HG03039 (cell line): ENCODE measurements around the gene FMNL3.
"Not testable (repeated sequence)": the region's sequence is repeated elsewhere in the genome, so short reads cannot be mapped to it uniquely, and the experiment has no call there.

Experiments
- ATAC-seq: cut with Tn5 transposase; IDR thresholded peaks from one replicate; pipeline ENCODE4 v1.9.1; 2021; ENCODE audit warnings: mild to moderate bottlenecking, moderate library complexity; ENCODE audit not compliant: unreplicated experiment

The FMNL3 gene, protein sequence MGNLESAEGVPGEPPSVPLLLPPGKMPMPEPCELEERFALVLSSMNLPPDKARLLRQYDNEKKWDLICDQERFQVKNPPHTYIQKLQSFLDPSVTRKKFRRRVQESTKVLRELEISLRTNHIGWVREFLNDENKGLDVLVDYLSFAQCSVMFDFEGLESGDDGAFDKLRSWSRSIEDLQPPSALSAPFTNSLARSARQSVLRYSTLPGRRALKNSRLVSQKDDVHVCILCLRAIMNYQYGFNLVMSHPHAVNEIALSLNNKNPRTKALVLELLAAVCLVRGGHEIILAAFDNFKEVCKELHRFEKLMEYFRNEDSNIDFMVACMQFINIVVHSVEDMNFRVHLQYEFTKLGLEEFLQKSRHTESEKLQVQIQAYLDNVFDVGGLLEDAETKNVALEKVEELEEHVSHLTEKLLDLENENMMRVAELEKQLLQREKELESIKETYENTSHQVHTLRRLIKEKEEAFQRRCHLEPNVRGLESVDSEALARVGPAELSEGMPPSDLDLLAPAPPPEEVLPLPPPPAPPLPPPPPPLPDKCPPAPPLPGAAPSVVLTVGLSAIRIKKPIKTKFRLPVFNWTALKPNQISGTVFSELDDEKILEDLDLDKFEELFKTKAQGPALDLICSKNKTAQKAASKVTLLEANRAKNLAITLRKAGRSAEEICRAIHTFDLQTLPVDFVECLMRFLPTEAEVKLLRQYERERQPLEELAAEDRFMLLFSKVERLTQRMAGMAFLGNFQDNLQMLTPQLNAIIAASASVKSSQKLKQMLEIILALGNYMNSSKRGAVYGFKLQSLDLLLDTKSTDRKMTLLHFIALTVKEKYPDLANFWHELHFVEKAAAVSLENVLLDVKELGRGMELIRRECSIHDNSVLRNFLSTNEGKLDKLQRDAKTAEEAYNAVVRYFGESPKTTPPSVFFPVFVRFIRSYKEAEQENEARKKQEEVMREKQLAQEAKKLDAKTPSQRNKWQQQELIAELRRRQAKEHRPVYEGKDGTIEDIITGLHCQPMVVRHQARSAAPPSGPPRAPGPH

DNA sequence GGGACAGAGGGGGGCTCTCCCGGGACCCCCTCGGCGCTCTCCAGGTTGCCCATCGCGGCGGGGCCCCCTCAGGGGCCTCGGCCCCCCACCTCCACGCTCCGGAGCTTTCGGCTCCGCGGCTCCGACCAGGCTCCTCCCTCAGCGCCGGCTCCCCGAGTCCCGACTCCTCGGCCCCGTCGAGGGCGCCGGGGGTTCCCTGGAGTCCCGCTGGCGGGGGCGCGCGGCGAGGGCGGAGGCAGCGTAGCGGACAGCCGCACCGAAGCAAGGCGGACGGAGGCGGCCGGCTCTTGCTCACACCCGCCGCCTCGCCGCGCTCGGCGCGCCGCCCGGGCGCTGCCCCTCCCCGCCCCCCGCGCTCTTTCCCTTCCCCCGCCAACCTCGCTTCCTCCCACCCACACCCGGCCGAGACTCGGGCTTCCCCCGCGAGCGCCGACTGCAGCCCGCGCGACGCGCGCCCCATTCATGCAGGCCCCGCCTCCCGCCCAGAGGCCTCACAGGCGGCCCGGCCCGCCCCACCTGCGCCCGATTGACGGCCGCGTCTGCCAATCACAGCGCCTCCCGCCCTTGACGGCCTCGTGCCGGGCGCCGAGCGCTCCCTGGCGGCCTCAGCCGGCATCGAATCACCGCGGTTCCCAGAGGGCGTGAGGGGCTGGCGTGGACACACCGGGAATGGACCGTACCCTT, at the start of gene FMNL3:
Gene FMNL3, minus strand, starts transcription at position 278 of the 684 bp plus-strand sequence. Its CDS starts 225 bp downstream, at position 53.
- ATAC-seq = peak; percentile 60

- ATAC-seq = no peak
Measured at GRCh38 chr12:49750996-49751393, 43.8 kb upstream of the FMNL3 start.

- no peak for ATAC-seq
Measured at GRCh38 chr12:49750027-49750995, 43.1 kb upstream of the FMNL3 start.

DNA sequence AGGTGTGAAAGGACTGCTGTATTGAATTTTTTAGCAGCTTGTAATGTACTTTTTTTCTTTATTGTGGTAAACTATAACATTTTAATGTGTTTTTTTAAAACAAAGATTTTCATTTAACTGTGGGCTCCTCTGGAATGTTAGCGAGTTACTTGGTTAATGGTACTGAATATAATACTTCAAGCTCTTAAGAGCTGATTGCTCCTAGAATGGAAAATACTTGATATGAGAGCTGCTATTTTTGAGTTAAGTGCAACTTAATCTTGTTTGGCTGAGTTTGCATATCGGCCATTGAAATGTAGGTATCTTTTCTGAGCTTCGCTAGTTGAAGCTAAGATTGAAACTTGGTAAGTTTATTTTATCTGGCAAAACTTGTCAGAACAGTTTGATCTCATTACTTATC, 41.6 kb upstream of the FMNL3 start:
- ATAC-seq = no peak

- ATAC-seq = no peak
Measured at GRCh38 chr12:49748306-49748705, 41.1 kb upstream of the FMNL3 start.

GRCh38 chr12:49744363-49744885, 37.2 kb upstream of the FMNL3 start:
- no peak for ATAC-seq

- peak; percentile 46 for ATAC-seq
Measured at GRCh38 chr12:49741882-49742620, 34.8 kb upstream of the FMNL3 start.

DNA sequence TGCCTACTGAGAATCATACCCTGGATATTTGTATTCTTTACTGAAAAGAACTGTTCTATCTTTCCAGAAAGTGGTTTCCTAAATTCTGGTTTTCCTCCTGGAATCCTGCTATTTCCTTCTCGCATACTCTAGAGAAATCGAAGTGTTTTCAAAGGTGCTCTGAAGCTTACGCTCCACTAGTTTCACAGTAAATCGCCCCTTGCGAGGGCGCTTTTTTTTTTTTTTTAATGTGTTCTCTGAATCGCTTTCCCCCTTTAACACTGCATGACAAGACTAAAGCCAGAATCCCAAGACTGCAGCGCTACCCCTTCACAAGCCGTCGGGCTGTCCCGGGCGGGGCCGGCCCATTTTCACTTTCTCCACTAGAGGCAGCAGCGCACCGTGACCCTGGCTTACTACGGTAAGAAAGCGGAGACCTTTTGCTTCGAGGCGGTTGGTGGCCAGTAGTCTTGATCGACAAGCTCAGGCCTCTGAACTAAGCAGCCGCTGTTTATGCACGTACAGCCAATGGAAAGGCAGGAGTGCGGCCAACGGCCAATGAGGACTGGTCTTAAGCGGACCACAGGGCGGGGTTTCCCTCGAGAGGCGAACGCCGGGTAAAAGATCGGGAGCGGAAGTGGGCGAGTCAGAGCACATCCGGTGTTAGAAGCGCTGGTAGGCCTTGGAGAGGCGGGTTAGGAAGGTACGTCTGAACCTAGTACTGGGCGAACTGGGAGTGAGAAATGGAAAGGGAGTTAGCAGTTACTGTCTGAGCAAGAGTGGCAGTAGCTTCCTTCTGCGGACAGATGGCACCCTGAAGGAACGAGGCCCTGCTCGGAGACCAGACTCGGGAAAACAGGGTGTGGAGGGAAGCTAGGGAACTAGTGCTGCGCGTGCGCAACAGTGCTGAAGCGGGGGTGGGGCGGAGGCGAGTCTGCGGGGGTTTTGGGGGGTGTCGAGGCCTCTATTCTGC, 34.0 kb upstream of the FMNL3 start, which contains the start of gene TMBIM6:
Gene TMBIM6, plus strand, starts transcription at position 628 of the 952 bp plus-strand sequence. CDS start 10,937 bp downstream, outside the sequence.
- ATAC-seq = peak; percentile 95

GRCh38 chr12:49740277-49740676, 33.1 kb upstream of the FMNL3 start:
- ATAC-seq = not testable (repeated sequence)

GRCh38 chr12:49738721-49739120, 31.5 kb upstream of the FMNL3 start:
- not testable (repeated sequence) for ATAC-seq

- ATAC-seq = not testable (repeated sequence)
Measured at GRCh38 chr12:49734900-49735299, 27.7 kb upstream of the FMNL3 start.

- no peak for ATAC-seq
Measured at GRCh38 chr12:49733219-49734017, 26.2 kb upstream of the FMNL3 start.

DNA sequence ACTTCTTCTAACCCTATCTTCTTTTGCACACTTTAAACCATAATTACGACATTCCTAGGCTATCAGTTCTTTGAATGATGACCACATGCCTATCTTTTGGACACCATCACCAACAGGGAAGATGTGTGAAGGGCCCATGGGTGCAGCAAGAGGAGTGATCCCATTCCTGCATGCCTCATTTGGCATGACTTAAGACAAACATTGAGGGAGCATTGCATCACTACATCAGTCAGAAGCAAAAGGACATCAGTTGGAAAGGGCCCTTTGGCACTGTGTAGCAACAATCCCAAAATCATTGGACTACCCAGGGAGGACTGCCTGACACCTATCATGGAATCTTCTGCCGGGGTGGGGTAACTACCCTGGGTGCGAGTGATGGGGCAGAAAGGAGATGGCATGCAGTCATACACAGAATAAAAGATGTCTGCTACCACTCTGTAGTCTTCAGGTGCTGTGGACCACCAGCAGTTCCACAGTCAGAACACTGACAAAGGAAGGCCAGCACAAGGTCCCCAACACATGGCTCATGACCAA, 23.4 kb upstream of the FMNL3 start:
- ATAC-seq = no peak

DNA sequence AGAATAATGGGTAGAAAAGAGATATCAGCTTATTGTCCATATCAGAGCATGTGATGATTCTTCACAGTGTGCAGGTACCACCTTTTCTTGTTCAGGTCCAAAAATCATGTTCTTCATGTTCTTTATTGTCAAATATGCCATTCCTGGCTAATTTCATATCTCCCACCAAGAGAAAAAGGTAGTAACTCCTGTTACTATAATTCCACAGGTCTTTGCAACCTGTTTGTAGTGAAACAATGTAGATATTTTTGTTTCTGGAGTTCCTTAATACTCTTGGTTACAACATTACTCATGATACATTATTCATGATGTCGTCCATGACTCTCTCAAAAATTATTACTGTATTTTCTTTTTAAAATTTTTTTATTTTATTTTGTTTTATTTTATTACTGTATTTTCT, 22.8 kb upstream of the FMNL3 start:
- ATAC-seq = no peak

DNA sequence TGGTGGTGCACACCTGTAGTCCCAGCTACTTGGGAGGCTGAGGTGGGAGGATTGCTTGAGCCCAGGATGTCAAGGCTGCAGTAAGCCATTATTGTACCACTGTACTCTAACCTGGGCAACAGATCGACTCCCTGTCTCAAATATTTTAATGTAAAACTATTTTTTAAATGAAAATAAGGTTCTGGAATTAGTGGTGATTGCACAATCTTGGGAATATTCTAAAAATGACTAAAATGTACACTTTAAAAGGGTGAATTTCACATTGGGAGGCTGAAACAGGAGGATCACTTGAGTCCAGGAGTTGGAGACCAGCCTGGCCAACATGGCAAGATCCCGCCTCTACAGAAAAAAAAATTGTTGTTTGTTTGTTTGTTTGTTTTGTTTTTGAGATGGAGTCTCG, 21.2 kb upstream of the FMNL3 start:
- no peak for ATAC-seq

DNA sequence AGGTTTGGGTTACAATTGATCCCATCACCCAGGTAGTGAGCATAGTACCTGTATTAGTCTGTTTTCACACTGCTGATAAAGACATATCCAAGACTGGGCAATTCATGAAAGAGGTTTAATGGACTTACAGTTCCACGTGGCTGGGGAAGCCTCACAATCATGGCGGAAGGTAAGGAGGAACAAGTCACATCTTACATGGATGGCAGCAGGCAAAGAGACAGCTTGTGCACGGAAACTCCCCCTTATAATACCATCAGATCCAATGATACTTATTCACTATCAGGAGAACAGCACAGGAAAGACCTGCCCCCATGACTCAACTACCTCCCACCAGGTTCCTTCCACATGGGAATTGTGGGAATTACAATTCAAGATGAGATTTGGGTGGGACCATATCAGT, 14.2 kb upstream of the FMNL3 start:
- not testable (repeated sequence) for ATAC-seq
